Fibroblast of upper back skin (primary cell): Measurements from ENCODE around the gene PCBP3.
A peak's percentile ranks its signal among the peaks of the same experiment; 100 is the strongest.

Experiments
- DNase-seq: peaks from one replicate; pipeline ENCODE4 v3.0.0-alpha.2; 2013

The PCBP3 gene

GRCh38 chr21:45763506-45763905, 120.0 kb downstream of the PCBP3 start:
- DNase-seq = no peak

GRCh38 chr21:45764792-45765191, 121.3 kb downstream of the PCBP3 start:
- DNase-seq = no peak

- no peak for DNase-seq
Observed at GRCh38 chr21:45765375-45765774, 121.8 kb downstream of the PCBP3 start.

- no peak for DNase-seq
Observed at GRCh38 chr21:45766055-45766454, 122.5 kb downstream of the PCBP3 start.

GRCh38 chr21:45766501-45766900, 123.0 kb downstream of the PCBP3 start:
- DNase-seq = no peak

GRCh38 chr21:45767071-45768006, 123.8 kb downstream of the PCBP3 start:
- DNase-seq = peak; percentile 56

GRCh38 chr21:45768011-45768739, 124.7 kb downstream of the PCBP3 start:
- peak; percentile 54 for DNase-seq

GRCh38 chr21:45768740-45769048, 125.2 kb downstream of the PCBP3 start:
- DNase-seq = no peak

GRCh38 chr21:45769294-45769693, 125.8 kb downstream of the PCBP3 start:
- DNase-seq = no peak

- no peak for DNase-seq
Observed at GRCh38 chr21:45769896-45770295, 126.4 kb downstream of the PCBP3 start.

GRCh38 chr21:45772180-45772579, 128.7 kb downstream of the PCBP3 start:
- no peak for DNase-seq

GRCh38 chr21:45774291-45774690, 130.8 kb downstream of the PCBP3 start:
- no peak for DNase-seq

GRCh38 chr21:45776971-45777370, 133.4 kb downstream of the PCBP3 start:
- no peak for DNase-seq

GRCh38 chr21:45778686-45779085, 135.2 kb downstream of the PCBP3 start:
- no peak for DNase-seq

- no peak for DNase-seq
Observed at GRCh38 chr21:45779226-45779625, 135.7 kb downstream of the PCBP3 start.

GRCh38 chr21:45780647-45781046, 137.1 kb downstream of the PCBP3 start:
- DNase-seq = no peak

GRCh38 chr21:45781741-45782140, 138.2 kb downstream of the PCBP3 start:
- DNase-seq = no peak

GRCh38 chr21:45786660-45787059, 143.1 kb downstream of the PCBP3 start:
- DNase-seq = no peak

- DNase-seq = no peak
Observed at GRCh38 chr21:45787371-45787770, 143.8 kb downstream of the PCBP3 start.

- no peak for DNase-seq
Observed at GRCh38 chr21:45788198-45788597, 144.7 kb downstream of the PCBP3 start.

GRCh38 chr21:45788637-45789506, 145.3 kb downstream of the PCBP3 start:
- no peak for DNase-seq

GRCh38 chr21:45790427-45790826, 146.9 kb downstream of the PCBP3 start:
- no peak for DNase-seq
